MV-4-11 (cell line): ENCODE measurements around the gene PLEKHM3.

Experiments used
- DNase-seq: peaks from one replicate; lab custom pipeline; 2025; lab: John Stamatoyannopoulos, UW

Gene PLEKHM3

GRCh38 chr2:207885010-207885409 is 140.3 kb downstream of the PLEKHM3 start:
- DNase-seq, result no peak

DNA sequence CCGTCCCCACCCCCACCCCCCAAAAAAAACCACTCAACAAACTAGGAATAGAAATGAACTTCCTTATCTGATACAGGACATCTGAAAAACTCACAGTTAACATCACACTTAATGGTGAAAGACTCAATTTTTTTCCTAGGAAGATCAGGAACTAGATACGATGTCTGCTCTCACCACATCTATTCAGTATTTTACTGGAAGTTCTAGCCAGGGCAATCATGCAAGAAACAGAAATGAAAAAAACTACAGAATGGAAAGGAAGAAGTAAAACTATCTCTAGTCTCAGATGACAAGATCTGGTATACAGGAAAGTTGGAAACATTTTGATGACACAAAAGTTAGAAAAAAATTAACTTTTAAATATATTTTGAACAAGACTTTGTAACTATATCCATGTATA is 141.2 kb downstream of the PLEKHM3 start:
- DNase-seq, result peak; percentile 27

- peak; percentile 35 for DNase-seq
Measured at GRCh38 chr2:207883002-207883780, 142.1 kb downstream of the PLEKHM3 start.

- no peak for DNase-seq
Measured at GRCh38 chr2:207881902-207882301, 143.4 kb downstream of the PLEKHM3 start.

GRCh38 chr2:207879536-207879935 is 145.8 kb downstream of the PLEKHM3 start:
- no peak for DNase-seq

DNA sequence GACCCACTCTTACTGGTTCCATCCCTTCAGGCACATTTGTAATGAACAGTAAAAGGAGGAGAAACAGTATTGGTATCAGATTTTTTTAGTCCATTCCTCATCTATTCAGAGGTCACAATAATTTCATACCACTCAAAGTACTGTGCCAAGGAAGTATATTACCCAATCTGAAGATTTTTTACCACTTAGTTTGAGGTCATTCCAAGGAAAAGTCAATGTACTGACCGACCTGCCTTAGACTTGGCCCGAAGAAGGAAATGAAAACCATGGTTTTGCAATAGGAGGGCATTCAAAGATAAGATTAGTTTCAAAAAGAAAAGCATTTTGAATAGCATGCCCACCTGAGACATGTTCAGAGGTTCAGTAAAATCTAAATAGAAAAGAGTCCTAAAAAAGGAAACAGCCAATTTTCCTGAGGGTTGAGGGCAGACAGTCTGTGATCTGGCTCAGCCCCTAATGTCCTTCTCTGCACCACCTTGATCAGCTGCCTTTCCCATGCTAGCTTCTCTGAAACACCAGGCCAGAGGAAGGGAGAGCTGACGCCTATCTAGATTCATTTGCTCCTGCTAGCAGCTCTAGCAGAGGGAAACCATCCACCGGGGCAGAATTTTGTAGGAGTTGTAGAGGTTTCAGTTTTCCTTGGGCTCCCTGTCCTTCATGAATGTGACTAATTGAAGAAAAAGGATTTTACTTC is 148.3 kb downstream of the PLEKHM3 start:
- DNase-seq, result peak; percentile 52

DNA sequence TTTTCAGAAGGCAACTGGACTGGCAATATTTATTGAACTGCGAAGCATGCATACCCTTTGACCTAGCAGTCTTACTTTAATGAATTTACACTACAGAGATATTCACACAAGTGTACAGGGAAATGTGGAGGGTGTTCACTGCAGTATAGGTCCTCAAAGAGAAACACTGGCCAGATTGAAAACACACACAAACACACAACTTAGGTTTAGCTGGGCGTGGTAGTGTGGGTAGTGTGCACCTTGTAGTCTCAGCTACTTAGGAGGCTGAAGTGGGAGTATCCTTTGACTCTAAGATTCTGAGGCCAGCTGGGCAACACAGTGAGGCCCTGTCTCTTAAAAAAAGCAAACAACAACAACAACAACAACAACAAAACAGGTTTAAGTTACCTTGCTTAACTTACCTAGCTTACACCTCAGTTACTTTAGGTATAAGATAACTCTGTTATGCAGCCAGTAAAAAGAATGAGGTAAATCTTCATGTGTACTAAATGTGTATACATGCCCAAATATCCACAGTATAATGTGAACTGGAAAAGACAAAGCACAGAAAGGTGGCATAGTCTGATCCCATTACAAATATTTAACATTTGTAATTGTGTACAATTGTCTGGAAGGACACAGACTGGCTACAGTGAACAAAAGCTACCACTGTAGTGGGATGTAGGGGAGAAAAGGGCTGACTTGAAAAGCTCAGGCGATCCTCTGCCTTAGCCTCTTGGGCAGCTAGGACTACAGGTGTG is 149.7 kb downstream of the PLEKHM3 start:
- DNase-seq, result no peak

- DNase-seq, result no peak
Measured at GRCh38 chr2:207873794-207874193, 151.5 kb downstream of the PLEKHM3 start.

GRCh38 chr2:207871911-207872310 is 153.4 kb downstream of the PLEKHM3 start:
- no peak for DNase-seq

- DNase-seq, result no peak
Measured at GRCh38 chr2:207871506-207871905, 153.8 kb downstream of the PLEKHM3 start.

DNA sequence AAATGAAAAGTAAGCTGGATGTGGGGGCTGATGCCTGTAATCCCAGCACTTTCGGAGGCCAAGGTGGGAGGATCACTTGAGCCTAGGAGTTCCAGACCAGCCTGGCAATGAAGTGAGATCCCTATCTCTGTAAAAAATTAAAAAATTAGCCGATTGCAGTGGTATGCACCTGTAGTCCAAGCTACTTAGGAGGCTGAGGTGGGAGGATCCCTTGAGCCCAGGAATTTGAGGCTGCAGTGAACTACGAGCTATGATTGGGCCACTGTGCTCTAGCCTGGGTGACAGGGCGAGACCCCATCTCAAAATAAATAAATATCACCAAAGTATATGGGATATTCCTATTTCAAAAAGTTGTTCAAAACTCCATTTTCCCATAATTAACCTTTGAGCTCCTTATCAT is 154.5 kb downstream of the PLEKHM3 start:
- no peak for DNase-seq

- peak; percentile 61 for DNase-seq
Measured at GRCh38 chr2:207869784-207870778, 155.2 kb downstream of the PLEKHM3 start.

- no peak for DNase-seq
Measured at GRCh38 chr2:207868855-207869596, 156.3 kb downstream of the PLEKHM3 start.

- no peak for DNase-seq
Measured at GRCh38 chr2:207867905-207868304, 157.4 kb downstream of the PLEKHM3 start.

GRCh38 chr2:207867056-207867455 is 158.3 kb downstream of the PLEKHM3 start:
- DNase-seq, result no peak

- peak; percentile 67 for DNase-seq
Measured at GRCh38 chr2:207865210-207865609, 160.1 kb downstream of the PLEKHM3 start.

- no peak for DNase-seq
Measured at GRCh38 chr2:207863345-207863744, 162.0 kb downstream of the PLEKHM3 start.

DNA sequence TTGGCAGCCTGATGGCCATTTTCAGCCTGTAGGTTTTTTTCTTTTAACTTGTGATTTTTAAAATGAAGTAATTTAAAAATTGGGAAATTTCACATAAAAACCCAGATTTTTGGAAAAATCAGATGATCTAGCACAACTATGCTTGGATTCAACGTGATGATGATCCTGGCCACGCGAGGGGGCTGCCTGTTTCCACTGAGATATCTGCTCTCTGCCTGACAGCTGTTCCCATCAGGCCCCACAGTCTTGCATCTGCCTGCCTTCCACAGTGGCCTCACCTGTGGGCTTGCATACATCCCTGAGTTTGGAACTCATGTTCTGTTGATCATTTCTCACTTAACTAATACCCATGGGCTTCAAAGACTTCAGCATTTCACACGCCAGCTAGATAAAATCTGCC is 163.5 kb downstream of the PLEKHM3 start:
- no peak for DNase-seq

DNA sequence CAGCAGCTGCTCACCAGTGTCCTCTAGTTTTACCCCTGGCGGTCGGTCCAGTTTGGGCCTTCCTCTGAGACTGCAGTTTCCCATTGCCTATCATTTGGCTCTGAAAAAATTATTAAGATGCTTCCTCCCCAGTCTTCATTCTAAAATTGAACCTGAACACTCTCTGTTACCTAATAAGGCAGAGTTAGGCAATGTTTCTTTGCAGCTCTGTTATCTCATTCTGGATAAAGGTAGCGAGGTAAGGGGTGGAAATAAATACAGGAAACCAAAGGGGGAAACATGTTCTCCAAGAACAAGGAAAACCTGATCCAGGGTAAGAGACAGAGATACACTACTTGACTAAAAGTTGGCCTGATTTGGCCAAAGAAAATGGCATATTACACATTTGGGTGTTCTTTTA is 164.6 kb downstream of the PLEKHM3 start:
- no peak for DNase-seq

DNA sequence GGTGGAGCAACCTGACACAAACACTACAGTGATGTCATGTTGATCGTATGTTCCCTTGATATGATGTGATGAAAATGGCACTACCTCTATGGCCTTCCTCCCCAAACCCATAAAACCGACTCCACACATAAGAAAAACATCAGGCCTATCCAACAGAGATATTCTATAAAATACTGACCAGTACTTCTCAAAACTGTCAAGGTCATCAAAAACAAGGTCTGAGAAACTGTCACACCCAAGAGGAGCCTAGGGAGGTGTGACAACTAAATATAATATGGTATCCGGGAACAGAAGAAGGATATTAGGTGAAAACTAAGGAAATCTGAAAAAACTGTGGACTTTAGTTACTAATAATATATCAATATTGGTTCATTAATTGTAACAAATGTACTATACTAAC is 169.7 kb downstream of the PLEKHM3 start:
- DNase-seq, result no peak
